Astrocyte of the spinal cord (primary cell): ENCODE measurements around the gene HOXB4.

Experiments
- DNase-seq: peaks from one replicate; pipeline ENCODE4 v3.0.0; 2011; ENCODE audit warnings: low read depth, low spot score
- H3K4me3 ChIP-seq: 2 replicates; pipeline ENCODE4 v1.5.1; 2011; ENCODE audit warnings: low read depth, mild to moderate bottlenecking, low read length, moderate library complexity
- in situ Hi-C: cut with HindIII; loops from 2 replicates; pipeline ENCODE4 v1.10.0; 2017; ENCODE audit warnings: low sequenced_read_pairs
- TF ChIP-seq, protein P1 (sequence below): IDR thresholded peaks from 2 replicates; pipeline ENCODE4 v1.5.1; 2012; ENCODE audit warnings: low read depth, mild to moderate bottlenecking, low read length, inconsistent platforms

The HOXB4 gene

DNA sequence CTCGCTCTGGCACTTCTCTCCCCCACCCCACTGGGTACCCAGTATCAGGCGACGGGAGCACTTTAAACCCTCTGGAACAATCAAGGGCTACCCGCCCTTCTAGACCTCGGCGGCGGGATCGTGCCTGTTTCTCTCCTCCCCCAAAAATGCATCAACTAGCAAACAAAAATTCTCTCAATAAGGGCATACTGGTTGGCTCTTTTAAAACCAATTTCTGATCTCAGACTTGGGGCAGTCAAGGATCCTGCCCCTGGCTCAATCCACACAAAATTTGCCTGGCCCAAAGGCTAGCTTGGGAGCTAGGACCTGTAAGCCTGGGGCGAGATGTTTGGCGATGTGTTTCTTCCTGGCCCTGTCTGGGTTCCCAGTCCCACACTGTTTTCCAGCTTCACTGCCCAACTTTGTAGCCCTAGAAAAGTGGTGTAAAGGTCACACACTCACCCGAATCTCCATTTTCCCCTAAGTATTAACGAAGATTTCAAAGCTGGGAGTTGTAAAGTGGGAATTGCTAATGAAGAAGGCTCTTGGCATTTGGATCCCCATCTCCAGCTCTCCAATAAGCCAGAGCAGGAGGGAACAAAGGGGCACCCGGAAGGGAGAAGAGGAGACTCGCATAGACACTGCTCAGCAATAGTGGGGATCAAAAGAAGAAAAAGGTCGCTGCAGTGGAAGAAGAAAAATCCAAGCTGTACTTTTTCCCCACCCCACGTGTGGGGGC, 18.9 kb downstream of the HOXB4 start:
- in situ Hi-C loops: no loop called here
- H3K4me3 ChIP-seq: peak overlapping the region; percentile 30
- no peak for DNase-seq
- TF ChIP-seq, protein P1, sequence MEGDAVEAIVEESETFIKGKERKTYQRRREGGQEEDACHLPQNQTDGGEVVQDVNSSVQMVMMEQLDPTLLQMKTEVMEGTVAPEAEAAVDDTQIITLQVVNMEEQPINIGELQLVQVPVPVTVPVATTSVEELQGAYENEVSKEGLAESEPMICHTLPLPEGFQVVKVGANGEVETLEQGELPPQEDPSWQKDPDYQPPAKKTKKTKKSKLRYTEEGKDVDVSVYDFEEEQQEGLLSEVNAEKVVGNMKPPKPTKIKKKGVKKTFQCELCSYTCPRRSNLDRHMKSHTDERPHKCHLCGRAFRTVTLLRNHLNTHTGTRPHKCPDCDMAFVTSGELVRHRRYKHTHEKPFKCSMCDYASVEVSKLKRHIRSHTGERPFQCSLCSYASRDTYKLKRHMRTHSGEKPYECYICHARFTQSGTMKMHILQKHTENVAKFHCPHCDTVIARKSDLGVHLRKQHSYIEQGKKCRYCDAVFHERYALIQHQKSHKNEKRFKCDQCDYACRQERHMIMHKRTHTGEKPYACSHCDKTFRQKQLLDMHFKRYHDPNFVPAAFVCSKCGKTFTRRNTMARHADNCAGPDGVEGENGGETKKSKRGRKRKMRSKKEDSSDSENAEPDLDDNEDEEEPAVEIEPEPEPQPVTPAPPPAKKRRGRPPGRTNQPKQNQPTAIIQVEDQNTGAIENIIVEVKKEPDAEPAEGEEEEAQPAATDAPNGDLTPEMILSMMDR: no peak

DNA sequence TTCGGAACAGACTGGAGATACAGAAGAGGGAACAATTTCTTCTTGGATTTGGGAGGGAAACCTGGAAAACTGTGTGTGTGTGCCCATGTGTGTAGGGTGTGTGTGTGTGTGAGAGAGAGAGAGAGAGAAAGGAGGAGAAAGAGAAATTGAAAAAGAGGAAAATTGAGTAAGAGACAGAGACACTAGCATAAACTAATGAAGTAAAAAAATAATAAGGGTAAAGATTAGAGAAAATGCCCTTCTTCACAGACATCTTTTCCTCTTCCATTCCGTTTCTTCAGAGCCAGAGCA, 19.4 kb downstream of the HOXB4 start:
- no peak for DNase-seq
- TF ChIP-seq, protein P1: no peak
- in situ Hi-C loops: no loop called here
- peak overlapping the region; percentile 30 for H3K4me3 ChIP-seq

DNA sequence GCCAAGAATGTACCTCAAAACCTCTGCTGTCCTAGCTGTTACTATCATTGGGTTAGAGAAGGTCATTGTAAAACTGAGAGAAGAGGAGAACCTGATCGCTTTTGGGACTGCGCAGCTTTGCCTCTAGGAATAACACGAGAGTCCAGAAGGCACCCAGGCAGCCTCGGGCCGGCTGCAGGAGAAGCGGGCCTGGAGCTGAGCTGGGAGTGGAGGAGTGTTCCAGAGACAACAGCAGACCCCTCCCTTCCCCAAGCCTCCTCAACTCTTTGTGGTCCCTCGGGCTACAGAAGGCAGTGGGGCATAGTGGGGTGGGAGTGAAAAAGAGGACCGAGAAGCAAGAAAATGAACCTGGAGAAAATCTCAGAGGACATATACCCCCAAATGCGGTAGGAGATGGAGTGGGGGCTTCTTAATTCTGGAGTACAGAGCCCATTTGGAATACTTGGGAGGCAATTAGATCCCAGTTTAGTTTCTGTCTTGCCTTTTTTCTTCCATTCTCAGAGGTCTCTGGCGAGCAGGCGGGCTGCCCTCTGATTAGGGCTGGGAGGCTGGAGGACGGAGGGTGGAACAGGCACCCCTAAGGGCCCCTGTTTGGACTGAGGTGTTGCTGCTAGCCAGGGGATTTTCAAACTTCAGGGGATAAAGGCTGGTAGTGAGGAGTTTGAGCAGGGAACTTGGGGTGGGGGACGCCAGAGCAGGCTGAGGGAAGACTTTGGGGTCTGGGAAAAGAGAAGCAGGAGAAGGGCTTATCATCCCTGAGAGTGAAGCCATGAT, 19.9 kb downstream of the HOXB4 start:
- TF ChIP-seq, protein P1: no peak
- in situ Hi-C loops: no loop called here
- no peak for DNase-seq
- peak overlapping the region; percentile 30 for H3K4me3 ChIP-seq

DNA sequence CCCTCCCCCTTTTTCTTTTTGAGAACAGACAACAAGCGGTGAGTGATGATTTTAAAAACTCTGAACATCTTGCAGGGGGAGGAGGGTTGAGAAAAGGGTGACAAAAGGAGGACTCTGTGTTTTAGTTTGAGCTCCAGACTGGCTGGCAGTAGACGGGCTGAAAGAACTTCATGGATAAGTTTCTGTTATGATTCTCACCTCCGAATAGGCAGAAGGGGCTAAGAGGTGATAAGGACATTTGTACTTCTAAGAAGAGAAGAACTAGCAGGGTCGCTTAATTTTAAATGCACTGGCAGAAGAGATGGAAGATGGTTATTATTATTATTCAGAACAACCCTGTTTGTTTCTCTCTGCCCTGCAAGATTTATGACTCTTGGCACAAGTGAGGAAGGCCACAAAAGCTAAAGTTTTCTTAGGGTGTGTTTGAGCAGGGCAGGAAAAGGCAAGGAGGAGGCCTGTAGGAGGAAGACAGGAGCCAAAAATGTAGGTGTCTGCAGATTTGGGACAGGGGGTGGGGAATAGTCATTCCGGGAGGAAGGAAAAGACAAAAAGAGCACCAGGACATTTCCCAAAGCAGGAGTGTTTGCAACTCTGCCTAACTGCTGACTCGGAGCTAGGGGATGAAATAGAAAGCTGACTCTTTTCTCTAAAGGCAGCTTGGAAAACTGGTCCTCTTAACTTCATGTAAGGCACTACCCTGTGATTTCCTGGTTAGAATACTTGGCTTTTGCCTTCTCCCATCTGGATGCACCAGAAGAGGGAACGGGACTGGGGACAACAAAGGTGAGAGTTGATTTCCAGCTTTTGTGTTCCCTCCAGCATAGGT, 21.4 kb downstream of the HOXB4 start:
- TF ChIP-seq, protein P1: no peak
- in situ Hi-C loops: no loop called here
- DNase-seq: no peak
- H3K4me3 ChIP-seq: peak overlapping the region; percentile 51

DNA sequence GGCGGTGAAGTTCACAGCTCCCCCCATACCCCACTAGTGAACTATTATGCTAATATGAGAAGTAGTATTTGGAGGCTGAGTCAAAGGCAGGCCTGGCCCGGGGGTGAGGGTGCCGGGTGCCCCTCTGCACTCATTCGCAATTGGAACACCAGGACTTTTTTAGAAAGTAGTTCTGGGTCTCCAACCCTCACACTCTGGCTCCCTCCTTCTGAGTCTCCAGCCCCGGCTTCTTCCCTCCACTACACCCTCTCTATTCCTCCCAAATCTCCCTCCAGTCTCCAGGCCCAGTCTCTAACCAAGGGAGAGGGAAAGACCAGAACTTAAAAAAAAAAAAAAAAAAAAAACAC, 21.9 kb downstream of the HOXB4 start:
- TF ChIP-seq, protein P1: no peak
- H3K4me3 ChIP-seq: peak overlapping the region; percentile 51
- no peak for DNase-seq
- in situ Hi-C loops: no loop called here
